Cardiac fibroblast (primary cell): ENCODE data around the gene MRPS18B.
"Not testable (repeated sequence)": the region's sequence is repeated elsewhere in the genome, so short reads cannot be mapped to it uniquely, and the experiment has no call there.

Experiments used
- DNase-seq, 2 donors: peaks; one replicate each; pipeline versions ENCODE4 v3.0.0 to v3.0.0-alpha.2; 2010; ENCODE audit warnings: low read depth in 2 of 2
- H3K4me3 ChIP-seq, 2 donors: replicated peaks in 1 of 2; 1 replicate in 1 of 2; 2 replicates in 1 of 2; pipeline ENCODE4 v1.5.1; 2011; ENCODE audit warnings: low read depth in 2 of 2, low read length in 2 of 2, mild to moderate bottlenecking in 2 of 2, moderate library complexity in 1 of 2
- CTCF ChIP-seq: IDR thresholded peaks from one replicate; pipeline ENCODE4 v1.5.1; 2011; ENCODE audit warnings: low read depth, mild to moderate bottlenecking, low read length, inconsistent platforms

The MRPS18B gene

GRCh38 chr6:30664994-30665767 lies 47.5 kb downstream of the MRPS18B start:
- no peak overlapping the region for H3K4me3 ChIP-seq
- no peak for DNase-seq
- TF ChIP-seq CTCF = no peak

- H3K4me3 ChIP-seq, DNase-seq: not testable (repeated sequence)
Observed at GRCh38 chr6:30666300-30666699, 48.7 kb downstream of the MRPS18B start.

DNA sequence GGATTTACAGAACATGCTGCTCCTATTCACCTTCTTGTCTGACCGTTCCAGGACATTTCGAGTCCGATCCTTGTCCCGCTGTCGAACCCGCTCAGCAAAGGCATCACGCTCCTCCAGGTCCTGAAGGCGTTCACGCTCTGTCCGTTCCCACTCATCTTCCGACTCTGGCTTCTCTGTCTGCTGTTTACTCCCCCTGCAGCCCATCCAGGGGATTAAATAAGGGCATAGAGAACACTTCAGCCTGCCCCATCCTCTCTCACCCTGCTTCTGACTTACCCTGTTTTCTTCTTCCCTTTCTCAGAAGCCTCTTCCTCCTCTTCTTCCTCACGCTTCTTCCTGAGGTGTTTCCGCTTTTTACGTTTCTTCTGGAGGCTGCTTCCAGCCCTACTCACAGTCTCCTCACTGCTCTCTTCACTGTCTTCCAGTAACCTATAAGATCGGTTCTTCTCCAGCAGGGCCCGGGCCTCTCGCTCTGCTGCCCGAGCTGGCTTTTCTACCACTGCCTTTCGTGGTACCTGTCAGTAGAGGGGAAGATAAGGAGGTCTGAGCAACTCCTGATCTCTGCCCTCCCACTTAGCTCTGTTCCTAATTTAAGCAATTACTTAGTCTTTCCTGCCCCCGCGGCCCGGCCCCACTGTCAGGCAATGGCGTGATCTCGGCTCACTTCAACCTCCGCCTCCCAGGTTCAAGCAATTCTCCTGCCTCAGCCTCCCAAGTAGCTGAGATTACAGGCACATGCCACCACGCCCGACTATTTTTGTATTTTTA lies 53.3 kb downstream of the MRPS18B start:
- H3K4me3 ChIP-seq = no peak overlapping the region
- DNase-seq = no peak
- TF ChIP-seq CTCF = peak; percentile 36

DNA sequence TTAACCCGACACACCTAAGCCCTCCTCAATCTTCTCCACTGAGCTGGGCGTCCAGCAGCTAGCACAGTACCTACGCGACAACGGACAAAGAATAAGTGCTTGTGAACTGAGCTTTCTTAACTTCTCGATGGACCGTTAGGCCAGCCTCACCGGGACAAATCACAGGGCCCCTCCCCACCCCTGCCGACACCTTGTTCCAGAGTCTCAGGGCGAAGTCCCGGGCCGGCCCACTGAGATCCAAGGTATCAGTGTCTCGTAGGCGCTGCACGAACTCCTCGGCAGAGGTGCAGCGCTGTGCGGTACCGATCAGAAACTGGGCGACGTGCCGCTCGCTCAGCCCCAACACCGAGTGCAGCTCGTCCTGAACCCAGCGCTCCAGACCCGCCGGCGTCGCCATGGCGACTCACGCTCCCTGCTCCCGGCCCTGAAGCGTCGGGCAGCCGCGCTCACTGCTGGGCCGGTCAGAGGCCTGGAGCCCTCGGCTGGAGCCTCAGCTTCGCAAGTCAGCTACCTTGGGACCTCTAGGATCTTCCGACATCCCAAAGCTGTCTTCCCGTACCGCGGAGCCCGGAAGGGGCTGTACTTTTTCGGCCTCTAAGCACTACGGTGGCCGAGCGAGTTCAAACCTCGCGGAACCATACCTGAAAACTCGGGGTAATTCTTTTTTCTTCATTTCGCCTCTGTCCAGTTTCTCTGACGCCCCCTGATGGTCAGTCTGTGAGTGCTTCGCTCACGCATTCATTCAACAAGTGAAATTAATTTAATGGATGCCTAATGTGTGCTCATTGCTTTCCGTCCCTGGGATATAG lies 55.0 kb downstream of the MRPS18B start, which contains the start of gene DHX16:
Gene DHX16, minus strand, starts transcription at position 562 of the 809 bp plus-strand sequence. Its CDS starts 165 bp downstream, at position 397.
- DNase-seq = peak; percentile 99
- peak; percentile 85 for TF ChIP-seq CTCF
- peak within 1 kb of the TSS; percentile 95 for H3K4me3 ChIP-seq
